Endothelial cell of umbilical vein (primary cell): Measurements from ENCODE around the gene PIK3R2. TPM values are rescaled to one million over a fixed set of nuclear protein-coding genes. Genes with fewer than 3 reads are reported as not detected.

Source experiments
- BruUV-seq: library from RNA; stranded (reverse); fragments of 400-500 nt; replicated peaks from 2 replicates; lab custom pipeline; 2021; lab: Mats Ljungman, UMichigan
- CTCF ChIA-PET: fragments of 300-600, 350-600 bp; sonication (Branson Sonifier 250); formaldehyde crosslinking; loops from one replicate; lab custom pipeline; 2021; ENCODE audit warnings: antibody characterized with exemption, inconsistent platforms; lab: Charles Lee
- POLR2A ChIA-PET: fragments of 300-600, 350-600 bp; sonication (Branson Sonifier 250); formaldehyde crosslinking; loops from one replicate; lab custom pipeline; 2021; ENCODE audit warnings: antibody characterized with exemption, inconsistent platforms; lab: Charles Lee
- DNase-seq: peaks from one replicate; pipeline ENCODE4 v3.0.0-alpha.2; 2011; ENCODE audit warnings: low read depth, low spot score
- FAIRE-seq: peaks from 2 replicates; lab custom pipeline; 2011; peaks lifted over from hg19 to GRCh38; lab: Jason Lieb, UNC
- H2AFZ ChIP-seq: 2 replicates; pipeline ENCODE4 v1.6.0; 2012; ENCODE audit warnings: low read depth, low read length, control low read depth, inconsistent platforms
- H3K27ac ChIP-seq: 2 replicates; pipeline ENCODE4 v1.5.1; 2011; ENCODE audit warnings: low read depth, mild to moderate bottlenecking, control low read depth, low read length, moderate library complexity; ENCODE audit not compliant: insufficient read depth
- H3K27me3 ChIP-seq, 2 experiments: 2 replicates each; pipeline versions ENCODE4 v1.6.0 to v1.6.1; 2011; ENCODE audit warnings: low read length in 2 of 2, mixed read lengths in 1 of 2; ENCODE audit not compliant: control insufficient read depth in 2 of 2, insufficient read depth in 2 of 2
- H3K36me3 ChIP-seq, 2 experiments: 2 replicates in 1 of 2; 3 replicates in 1 of 2; pipeline ENCODE4 v1.5.1; 2011; ENCODE audit warnings: low read length in 2 of 2, mild to moderate bottlenecking in 1 of 2, moderate library complexity in 1 of 2; ENCODE audit not compliant: control insufficient read depth in 2 of 2, insufficient read depth in 2 of 2; ENCODE audit errors: extremely low read depth in 1 of 2
- H3K4me1 ChIP-seq: 3 replicates; pipeline ENCODE4 v1.5.1; 2011; ENCODE audit warnings: mild to moderate bottlenecking, low read length; ENCODE audit not compliant: control insufficient read depth, insufficient read depth; ENCODE audit errors: extremely low read depth
- H3K4me2 ChIP-seq: 2 replicates; pipeline ENCODE4 v1.6.1; 2011; ENCODE audit warnings: low read length, control low read depth, mixed read lengths; ENCODE audit not compliant: insufficient read depth
- H3K4me3 ChIP-seq, 3 experiments: fragments of 200-600 bp in 1 of 3; sonication (generic), shearing (Covaris generic) in 1 of 3; replicated peaks in 1 of 3; 2 replicates each; pipeline ENCODE4 v1.5.1; 2011 to 2016; ENCODE audit warnings: control low read depth in 3 of 3, low read length in 3 of 3, mild to moderate bottlenecking in 2 of 3, inconsistent platforms in 1 of 3, low read depth in 1 of 3, moderate library complexity in 1 of 3; ENCODE audit not compliant: insufficient read depth in 1 of 3
- H3K79me2 ChIP-seq: 2 replicates; pipeline ENCODE4 v1.6.0; 2012; ENCODE audit warnings: low read length, inconsistent platforms; ENCODE audit not compliant: control insufficient read depth, insufficient read depth
- H3K9ac ChIP-seq: replicated peaks from 2 replicates; pipeline ENCODE3; 2011; ENCODE audit warnings: low read length, control low read depth; ENCODE audit not compliant: insufficient read depth; ENCODE audit errors: extremely low read depth
- H3K9me1 ChIP-seq: replicated peaks from 3 replicates; pipeline ENCODE4 v1.6.0; 2011; ENCODE audit warnings: mild to moderate bottlenecking, low read length; ENCODE audit not compliant: control insufficient read depth, insufficient read depth; ENCODE audit errors: extremely low read depth
- H3K9me3 ChIP-seq: replicated peaks from 2 replicates; pipeline ENCODE4 v1.5.1; 2012; ENCODE audit warnings: low read length, inconsistent platforms; ENCODE audit not compliant: control insufficient read depth, insufficient read depth
- H4K20me1 ChIP-seq: replicated peaks from 2 replicates; pipeline ENCODE3; 2011; ENCODE audit warnings: mild to moderate bottlenecking, low read length; ENCODE audit not compliant: control insufficient read depth, insufficient read depth; ENCODE audit errors: extremely low read depth
- CTCF ChIP-seq, 2 donors: IDR thresholded peaks; 1 replicate in 1 of 2; 2 replicates in 1 of 2; pipeline ENCODE4 v1.5.1; 2011; ENCODE audit warnings: low read length in 2 of 2, mild to moderate bottlenecking in 2 of 2, moderate library complexity in 2 of 2, control low read depth in 1 of 2, inconsistent platforms in 1 of 2, low read depth in 1 of 2; ENCODE audit not compliant: insufficient read depth in 1 of 2; ENCODE audit errors: extremely low read depth in 1 of 2
- EZH2 ChIP-seq: IDR thresholded peaks from 2 replicates; pipeline ENCODE4 v1.6.1; 2012; ENCODE audit warnings: borderline replicate concordance, low read depth, mild to moderate bottlenecking, moderate library complexity, low read length, inconsistent platforms; ENCODE audit not compliant: severe bottlenecking
- FOS ChIP-seq: IDR thresholded peaks from 2 replicates; pipeline ENCODE4 v1.6.1; 2011; ENCODE audit warnings: mild to moderate bottlenecking, low read length, moderate library complexity, borderline replicate concordance; ENCODE audit not compliant: insufficient read depth
- GATA2 ChIP-seq: IDR thresholded peaks from 2 replicates; pipeline ENCODE4 v1.7.0; 2011; ENCODE audit warnings: low read depth, mild to moderate bottlenecking, moderate library complexity, mixed read lengths, low read length; ENCODE audit not compliant: insufficient read length, insufficient read depth
- JUN ChIP-seq: IDR thresholded peaks from 2 replicates; pipeline ENCODE4 v1.6.1; 2011; ENCODE audit warnings: borderline replicate concordance, low read depth; ENCODE audit not compliant: insufficient read length, insufficient read depth
- MAX ChIP-seq: IDR thresholded peaks from 2 replicates; pipeline ENCODE4 v1.6.1; 2011; ENCODE audit not compliant: insufficient read depth, insufficient read length
- MYC ChIP-seq: IDR thresholded peaks from one replicate; pipeline ENCODE4 v1.6.1; 2011; ENCODE audit warnings: mild to moderate bottlenecking, low read depth, low read length
- POLR2A ChIP-seq: IDR thresholded peaks from 2 replicates; pipeline ENCODE4 v1.6.1; 2012; ENCODE audit warnings: low read depth, mild to moderate bottlenecking, control low read depth, low read length
- POLR2AphosphoS5 ChIP-seq: IDR thresholded peaks from 2 replicates; pipeline ENCODE4 v1.6.1; 2012; ENCODE audit warnings: low read depth, mild to moderate bottlenecking, control low read depth, low read length, moderate library complexity; ENCODE audit not compliant: insufficient read depth
- dilution Hi-C: fragments of 300-500 bp; cut with MboI; formaldehyde crosslinking; loops from one replicate; pipeline ENCODE4 v1.15.0; 2019; ENCODE audit warnings: low sequenced_read_pairs; ENCODE audit not compliant: extremely low pct_ligation_motif_present
- intact Hi-C: fragments of 100-400 bp; cut with micrococcal nuclease; formaldehyde crosslinking; loops from one replicate; pipeline ENCODE4 v1.10.0; 2022
- polyA plus RNA-seq, 4 experiments: library from polyadenylated mRNA; depleted of rRNA in 3 of 4; stranded (reverse) in 3 of 4; unstranded in 1 of 4; fragments of >200 nt; gene quantifications; 2 replicates each; pipeline versions ENCODE4 v1.2.1 to v1.2.3, GENCODE V29; 2011 to 2012; ENCODE audit warnings: missing spikeins in 1 of 4
- total RNA-seq: library from RNA; stranded (reverse); gene quantifications from 2 replicates; pipeline ENCODE4 v1.2.3, GENCODE V29; 2021

The PIK3R2 gene
- total and polyA plus RNA-seq, 2 donors (not counting 3 experiments of a cell fraction or from before 2014, with no cell fraction given) = 8.1 to 15.2 TPM

- Histone ChIP-seq H3K4me1 (peaks cover 3% of the 10 kb centered on the region), H3K4me3 (no peak overlapping the region), H3K9me1 (no peaks in the 10 kb centered on the region), H3K9me3 (no peaks in the 10 kb centered on the region), H3K9ac (no peak overlapping the region), H3K36me3 (no peaks in the 10 kb centered on the region), H3K79me2 (no peaks in the 10 kb centered on the region), H3K27me3 (peaks cover 0 to 2% of the 10 kb centered on the region in 2 experiments), H3K4me2 (no peak overlapping the region), H4K20me1 (no peaks in the 10 kb centered on the region), H2AFZ (no peak overlapping the region), H3K27ac (no peak overlapping the region)
- ChIA-PET POLR2A (no interaction called here), CTCF (interaction anchor here (1.4 to 2.3 kb wide), 5 partner anchors 8 to 103 kb away, joined by 3 to 11 read pairs (median 4); no protein-coding TSS in a partner anchor)
- intact Hi-C loops (no loop called here), dilution Hi-C loops (no loop called here)
- DNase-seq (no peak), FAIRE-seq (no peak)
- BruUV-seq = no TSS peak
- no peak for TF ChIP-seq MYC
- no peak for TF ChIP-seq EZH2
- TF ChIP-seq FOS = no peak
- TF ChIP-seq MAX = no peak
- no peak for TF ChIP-seq GATA2
- TF ChIP-seq CTCF (IDR thresholded peaks at IDR 0.05; ENCODE audit: extremely low read depth in 1 of 2, insufficient read depth in 1 of 2, low read depth in 1 of 2, low read length in 2 of 2) = no peak
- no peak for TF ChIP-seq POLR2AphosphoS5
- no peak for TF ChIP-seq JUN
- TF ChIP-seq POLR2A = no peak
Measured at GRCh38 chr19:18176367-18177310, 23.7 kb downstream of the PIK3R2 start.
